Esophagus muscularis mucosa (tissue), 4 donors: Measurements from ENCODE around the gene PLA2G6. TPM values are rescaled to one million over a fixed set of nuclear protein-coding genes. Genes with fewer than 3 reads are reported as not detected.

Source experiments
- DNase-seq: peaks from one replicate; pipeline ENCODE4 v3.0.0-alpha.2; 2017; ENCODE audit errors: extremely low spot score
- H3K27ac ChIP-seq, 4 donors: fragments of 200-600 bp; sonication (generic); replicated peaks in 1 of 4; 1 replicate in 3 of 4; 2 replicates in 1 of 4; pipeline ENCODE4 v1.5.1; 2016 to 2019; ENCODE audit warnings: mild to moderate bottlenecking in 1 of 4
- H3K27me3 ChIP-seq, 4 donors: fragments of 200-600 bp; sonication (generic); one replicate each; pipeline versions ENCODE4 v1.5.1 to v1.6.0; 2016 to 2019
- H3K36me3 ChIP-seq, 4 donors: fragments of 200-600 bp; sonication (generic); one replicate each; pipeline ENCODE4 v1.5.1; 2016 to 2019
- H3K4me1 ChIP-seq, 4 donors: fragments of 200-600 bp; sonication (generic); one replicate each; pipeline ENCODE4 v1.5.1; 2016 to 2019
- H3K4me3 ChIP-seq, 4 donors: fragments of 200-600 bp; sonication (generic); 1 replicate in 2 of 4; 2 replicates in 2 of 4; pipeline ENCODE4 v1.5.1; 2016 to 2019; ENCODE audit warnings: mild to moderate bottlenecking in 4 of 4, moderate library complexity in 1 of 4
- H3K9me3 ChIP-seq, 4 donors: fragments of 200-600 bp; sonication (generic); 1 replicate in 3 of 4; 2 replicates in 1 of 4; pipeline ENCODE4 v1.5.1; 2016 to 2019
- CTCF ChIP-seq, 3 experiments: fragments of 200-600 bp in 2 of 3; fragments of 450-650 bp in 1 of 3; sonication (generic) in 2 of 3; IDR thresholded peaks; one replicate each; pipeline ENCODE4 v1.5.1; 2017 to 2019; ENCODE audit warnings: antibody characterized with exemption in 3 of 3, mild to moderate bottlenecking in 2 of 3, moderate library complexity in 1 of 3
- EP300 ChIP-seq: sonication (generic); formaldehyde crosslinking; IDR thresholded peaks from one replicate; pipeline ENCODE4 v1.6.1; 2017; ENCODE audit warnings: antibody characterized with exemption
- POLR2A ChIP-seq: fragments of 450-650 bp; IDR thresholded peaks from one replicate; pipeline ENCODE4 v1.6.1; 2017; ENCODE audit warnings: antibody characterized with exemption, moderate library complexity, mild to moderate bottlenecking, low read depth
- POLR2AphosphoS5 ChIP-seq, 2 donors: sonication (generic); formaldehyde crosslinking; IDR thresholded peaks; one replicate each; pipeline ENCODE4 v1.6.1; 2017; ENCODE audit warnings: antibody characterized with exemption in 2 of 2
- WGBS: methylation state at CpG from one replicate; pipeline ENCODE4 v1.1.5; 2018; 5-methylcytosine and 5-hydroxymethylcytosine counted together
- intact Hi-C: fragments of 100-400 bp; cut with DNase I; formaldehyde crosslinking; loops from one replicate; pipeline ENCODE4 v1.15.1; 2023
- total RNA-seq, 4 donors: library from RNA; depleted of rRNA; stranded (reverse); fragments of >200 nt; gene quantifications; one replicate each; pipeline versions ENCODE4 v1.1.0 to v1.2.1, GENCODE V29; 2016

PLA2G6 gene
- total RNA-seq: 10 to 100 TPM; 13.9 to 18.3 (median 15.6) TPM

- H3K27ac ChIP-seq: peak within 1 kb of the TSS; percentile 81 to 90 (median 86)
- intact Hi-C loops: no loop called here
- DNase-seq: peak; percentile 100
- peaks cover 29 to 46% (median 40%) of the 10 kb centered on the region in 4 donors for H3K4me1 ChIP-seq
- peak; percentile 42 for TF ChIP-seq POLR2A
- TF ChIP-seq CTCF (IDR thresholded peaks at IDR 0.05): no peak
- no peak for TF ChIP-seq EP300
- peak; percentile 81 to 92 for TF ChIP-seq POLR2AphosphoS5 (IDR thresholded peaks at IDR 0.05)
- no peaks in the 10 kb centered on the region for H3K27me3 ChIP-seq
- H3K9me3 ChIP-seq: no peaks in the 10 kb centered on the region
- WGBS: under 1% methylated on average over 22 of the region's 48 CpGs
- peak within 1 kb of the TSS; percentile 57 to 78 (median 65) for H3K4me3 ChIP-seq
- no peaks in the 10 kb centered on the region for H3K36me3 ChIP-seq
These were observed at the start of gene PLA2G6 for GRCh38 chr22:38181453-38182200. TSS of gene PLA2G6 (minus strand) at chr22:38181830. CDS start at chr22:38169426, 12,404 bp downstream.

- TF ChIP-seq CTCF (IDR thresholded peaks at IDR 0.05): no peak
- TF ChIP-seq EP300: no peak
- no peak for TF ChIP-seq POLR2AphosphoS5 (IDR thresholded peaks at IDR 0.05)
- TF ChIP-seq POLR2A: no peak
- no peaks in the 10 kb centered on the region for H3K9me3 ChIP-seq
- H3K4me1 ChIP-seq: peaks cover 30 to 44% (median 39%) of the 10 kb centered on the region in 4 donors
- DNase-seq: no peak
- WGBS: 82% methylated on average over 9 of the region's 9 CpGs
- H3K27me3 ChIP-seq: no peaks in the 10 kb centered on the region
- no peak overlapping the region for H3K4me3 ChIP-seq
- peak overlapping the region; percentile 5 to 64 (median 36) for H3K27ac ChIP-seq
- intact Hi-C loops: loop anchor here (10.0 kb wide), 2 partner anchors 116 to 124 kb away; partner anchors contain the start of gene BAIAP2L2
- H3K36me3 ChIP-seq: peaks cover 31 to 95% (median 89%) of the 10 kb centered on the region in 4 donors
These were observed 49.3 kb upstream of the PLA2G6 start for GRCh38 chr22:38230916-38231315.

GRCh38 chr22:38230108-38230825 lies 48.6 kb upstream of the PLA2G6 start:
- Histone ChIP-seq H3K27me3 (no peaks in the 10 kb centered on the region), H3K4me3 (no peak overlapping the region), H3K9me3 (no peaks in the 10 kb centered on the region), H3K36me3 (peaks cover 36 to 95% (median 89%) of the 10 kb centered on the region in 4 donors), H3K27ac (peak overlapping the region; percentile 28 to 64 (median 47)), H3K4me1 (peaks cover 30 to 44% (median 39%) of the 10 kb centered on the region in 4 donors)
- TF ChIP-seq POLR2AphosphoS5 (IDR thresholded peaks at IDR 0.05) (peak in 1 of 2 donors; percentile 19), EP300 (no peak), CTCF (IDR thresholded peaks at IDR 0.05) (peak; percentile 26 to 48 (median 39))
- intact Hi-C loops: loop anchor here (10.0 kb wide), 2 partner anchors 115 to 125 kb away; partner anchors contain the start of gene BAIAP2L2
- no peak for DNase-seq
- WGBS: 65% methylated on average over 5 of the region's 15 CpGs

GRCh38 chr22:38228873-38229740 lies 47.5 kb upstream of the PLA2G6 start:
- peak overlapping the region; percentile 65 to 81 (median 69) for H3K27ac ChIP-seq
- WGBS: 61% methylated on average over 9 of the region's 14 CpGs
- no peaks in the 10 kb centered on the region for H3K9me3 ChIP-seq
- TF ChIP-seq POLR2AphosphoS5 (IDR thresholded peaks at IDR 0.05) (peak; percentile 51 to 52), CTCF (IDR thresholded peaks at IDR 0.05) (no peak)
- intact Hi-C loops: no loop called here
- H3K4me3 ChIP-seq: no peak overlapping the region
- H3K36me3 ChIP-seq: peaks cover 37 to 95% (median 89%) of the 10 kb centered on the region in 4 donors
- peaks cover 30 to 39% (median 36%) of the 10 kb centered on the region in 4 donors for H3K4me1 ChIP-seq
- H3K27me3 ChIP-seq: no peaks in the 10 kb centered on the region
- DNase-seq: no peak
